ENCODE results near the gene TRAF1. TPM values are rescaled to one million over a fixed set of nuclear protein-coding genes. Genes with fewer than 3 reads are reported as not detected.

The TRAF1 gene
- total RNA-seq, 4 donors from 2014 or later = 3.3 to 14.0 (median 8.8) TPM

- Histone ChIP-seq H3K4me1 (peaks cover 0 to 8% (median 3%) of the 10 kb centered on the region in 4 donors), H3K27ac (no peak overlapping the region), H3K27me3 (no peaks in the 10 kb centered on the region), H3K4me3 (no peak overlapping the region), H3K36me3 (peaks cover 0 to 51% (median 0%) of the 10 kb centered on the region in 3 donors), H3K9me3 (no peaks in the 10 kb centered on the region)
- TF ChIP-seq POLR2A (IDR thresholded peaks at IDR 0.05) (no peak), CTCF (IDR thresholded peaks at IDR 0.05) (no peak)
- no peak for DNase-seq
Measured at GRCh38 chr9:120863833-120864232, 62.8 kb downstream of the TRAF1 start.

- no peak for DNase-seq
- Histone ChIP-seq H3K4me1 (no peaks in the 10 kb centered on the region), H3K27me3 (no peaks in the 10 kb centered on the region), H3K9me3 (no peaks in the 10 kb centered on the region), H3K4me3 (no peak overlapping the region), H3K36me3 (peaks cover 0 to 60% (median 0%) of the 10 kb centered on the region in 3 donors), H3K27ac (no peak overlapping the region)
- TF ChIP-seq CTCF (IDR thresholded peaks at IDR 0.05) (no peak), POLR2A (IDR thresholded peaks at IDR 0.05) (no peak)
Measured at GRCh38 chr9:120862452-120862851, 64.1 kb downstream of the TRAF1 start.

- Histone ChIP-seq H3K36me3 (peaks cover 0 to 64% (median 0%) of the 10 kb centered on the region in 3 donors), H3K27me3 (no peaks in the 10 kb centered on the region), H3K4me1 (no peaks in the 10 kb centered on the region), H3K27ac (no peak overlapping the region), H3K4me3 (no peak overlapping the region), H3K9me3 (no peaks in the 10 kb centered on the region)
- no peak for DNase-seq
- no peak for TF ChIP-seq CTCF (IDR thresholded peaks at IDR 0.05)
- TF ChIP-seq POLR2A (IDR thresholded peaks at IDR 0.05) = no peak
Measured at GRCh38 chr9:120861935-120862334, 64.7 kb downstream of the TRAF1 start.

GRCh38 chr9:120860083-120860482 lies 66.5 kb downstream of the TRAF1 start:
- Histone ChIP-seq H3K27ac (no peak overlapping the region), H3K9me3 (no peaks in the 10 kb centered on the region), H3K4me1 (no peaks in the 10 kb centered on the region), H3K4me3 (no peak overlapping the region), H3K36me3 (peaks cover 0 to 51% (median 0%) of the 10 kb centered on the region in 3 donors), H3K27me3 (no peaks in the 10 kb centered on the region)
- no peak for TF ChIP-seq POLR2A (IDR thresholded peaks at IDR 0.05)
- no peak for TF ChIP-seq CTCF (IDR thresholded peaks at IDR 0.05)
- DNase-seq = no peak

- H3K4me1 ChIP-seq = no peaks in the 10 kb centered on the region
- H3K36me3 ChIP-seq = peaks cover 0 to 49% (median 0%) of the 10 kb centered on the region in 3 donors
- H3K4me3 ChIP-seq = no peak overlapping the region
- no peak overlapping the region for H3K27ac ChIP-seq
- DNase-seq = no peak
- TF ChIP-seq POLR2A (IDR thresholded peaks at IDR 0.05) = no peak
- TF ChIP-seq CTCF (IDR thresholded peaks at IDR 0.05) = no peak
- H3K27me3 ChIP-seq = no peaks in the 10 kb centered on the region
- no peaks in the 10 kb centered on the region for H3K9me3 ChIP-seq
Measured at GRCh38 chr9:120859361-120859760, 67.2 kb downstream of the TRAF1 start.

- Histone ChIP-seq H3K36me3 (peaks cover 0 to 38% (median 0%) of the 10 kb centered on the region in 3 donors), H3K27ac (no peak overlapping the region), H3K9me3 (no peaks in the 10 kb centered on the region), H3K4me3 (no peak overlapping the region), H3K27me3 (no peaks in the 10 kb centered on the region), H3K4me1 (no peaks in the 10 kb centered on the region)
- DNase-seq = no peak
- TF ChIP-seq CTCF (IDR thresholded peaks at IDR 0.05) (no peak), POLR2A (IDR thresholded peaks at IDR 0.05) (no peak)
Measured at GRCh38 chr9:120857902-120858301, 68.7 kb downstream of the TRAF1 start.

All from Peyer's patch (tissue), 4 donors.